Brain microvascular endothelial cell (primary cell): Measurements from ENCODE around the gene C3orf70.

ENCODE experiments used
- DNase-seq: peaks from one replicate; pipeline ENCODE4 v3.0.0-alpha.2; 2020
- H3K27ac ChIP-seq: fragments of 250-450 bp; sonication (Bioruptor Pico); 2 replicates; pipeline ENCODE4 v1.5.1; 2020; ENCODE audit warnings: mild to moderate bottlenecking, moderate library complexity
- H3K27me3 ChIP-seq: fragments of 250-450 bp; sonication (Bioruptor Pico); replicated peaks from 2 replicates; pipeline ENCODE4 v1.5.1; 2020; ENCODE audit warnings: mild to moderate bottlenecking
- H3K36me3 ChIP-seq: fragments of 250-450 bp; sonication (Bioruptor Pico); replicated peaks from 2 replicates; pipeline ENCODE4 v1.5.1; 2020; ENCODE audit warnings: mild to moderate bottlenecking
- H3K4me3 ChIP-seq: 2 replicates; pipeline ENCODE4 v1.5.1; 2011; ENCODE audit warnings: low read depth, mild to moderate bottlenecking, control low read depth, low read length, moderate library complexity
- in situ Hi-C: cut with HindIII; loops from 2 replicates; pipeline ENCODE4 v1.10.0; 2017; ENCODE audit warnings: low sequenced_read_pairs, low pct_ligation_motif_present
- TF ChIP-seq, protein P1 (sequence below): IDR thresholded peaks from 2 replicates; pipeline ENCODE4 v1.5.1; 2011; ENCODE audit warnings: low read depth, mild to moderate bottlenecking, moderate library complexity, low read length, control low read depth, inconsistent platforms; ENCODE audit errors: missing control alignments

The C3orf70 gene

DNA sequence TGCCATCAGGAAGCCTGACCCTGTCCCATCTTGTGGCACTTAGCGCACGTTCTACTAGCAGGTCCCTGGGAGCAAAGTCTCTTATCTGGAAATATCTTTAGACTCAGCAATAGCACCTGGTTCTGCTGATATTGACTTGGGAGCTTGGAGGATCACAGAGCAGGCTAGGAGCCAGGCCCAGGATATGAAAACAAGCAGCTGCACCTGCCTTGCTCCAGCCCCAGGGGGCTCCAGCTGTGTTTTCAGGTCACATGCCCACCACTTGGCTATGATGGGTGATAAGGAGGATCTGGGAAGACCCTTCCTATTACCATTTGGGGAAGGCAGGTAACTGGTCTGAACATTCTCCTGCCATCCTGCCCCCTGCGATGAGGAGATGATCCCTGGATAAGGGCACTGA is 87.8 kb downstream of the C3orf70 start:
- TF ChIP-seq, protein P1, sequence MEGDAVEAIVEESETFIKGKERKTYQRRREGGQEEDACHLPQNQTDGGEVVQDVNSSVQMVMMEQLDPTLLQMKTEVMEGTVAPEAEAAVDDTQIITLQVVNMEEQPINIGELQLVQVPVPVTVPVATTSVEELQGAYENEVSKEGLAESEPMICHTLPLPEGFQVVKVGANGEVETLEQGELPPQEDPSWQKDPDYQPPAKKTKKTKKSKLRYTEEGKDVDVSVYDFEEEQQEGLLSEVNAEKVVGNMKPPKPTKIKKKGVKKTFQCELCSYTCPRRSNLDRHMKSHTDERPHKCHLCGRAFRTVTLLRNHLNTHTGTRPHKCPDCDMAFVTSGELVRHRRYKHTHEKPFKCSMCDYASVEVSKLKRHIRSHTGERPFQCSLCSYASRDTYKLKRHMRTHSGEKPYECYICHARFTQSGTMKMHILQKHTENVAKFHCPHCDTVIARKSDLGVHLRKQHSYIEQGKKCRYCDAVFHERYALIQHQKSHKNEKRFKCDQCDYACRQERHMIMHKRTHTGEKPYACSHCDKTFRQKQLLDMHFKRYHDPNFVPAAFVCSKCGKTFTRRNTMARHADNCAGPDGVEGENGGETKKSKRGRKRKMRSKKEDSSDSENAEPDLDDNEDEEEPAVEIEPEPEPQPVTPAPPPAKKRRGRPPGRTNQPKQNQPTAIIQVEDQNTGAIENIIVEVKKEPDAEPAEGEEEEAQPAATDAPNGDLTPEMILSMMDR, result peak; percentile 15
- DNase-seq, result no peak
- in situ Hi-C loops, result no loop called here
- H3K27me3 ChIP-seq, result no peaks in the 10 kb centered on the region
- H3K36me3 ChIP-seq, result no peaks in the 10 kb centered on the region
- no peak overlapping the region for H3K4me3 ChIP-seq
- H3K27ac ChIP-seq, result no peak overlapping the region

DNA sequence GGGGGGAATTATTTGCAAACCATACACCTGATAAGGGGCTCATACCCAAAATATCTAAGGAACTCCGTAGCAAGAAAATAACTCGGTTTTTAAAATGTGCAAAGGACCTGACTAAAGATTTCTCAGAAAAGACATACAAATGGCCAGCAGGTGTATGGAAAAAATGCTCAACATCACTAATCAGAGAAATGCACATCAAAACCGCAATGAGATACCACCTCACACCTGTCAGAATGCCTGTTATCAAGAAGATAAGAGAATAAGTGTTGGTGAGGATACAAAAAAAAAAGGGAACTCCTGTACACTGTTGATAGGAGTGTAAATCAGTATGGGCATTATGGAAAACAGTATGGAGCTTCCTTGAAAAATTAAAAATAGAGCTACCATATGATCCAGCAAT is 89.4 kb downstream of the C3orf70 start:
- in situ Hi-C loops, result no loop called here
- no peaks in the 10 kb centered on the region for H3K36me3 ChIP-seq
- no peak overlapping the region for H3K27ac ChIP-seq
- TF ChIP-seq, protein P1, result no peak
- no peak for DNase-seq
- no peak overlapping the region for H3K4me3 ChIP-seq
- no peaks in the 10 kb centered on the region for H3K27me3 ChIP-seq

DNA sequence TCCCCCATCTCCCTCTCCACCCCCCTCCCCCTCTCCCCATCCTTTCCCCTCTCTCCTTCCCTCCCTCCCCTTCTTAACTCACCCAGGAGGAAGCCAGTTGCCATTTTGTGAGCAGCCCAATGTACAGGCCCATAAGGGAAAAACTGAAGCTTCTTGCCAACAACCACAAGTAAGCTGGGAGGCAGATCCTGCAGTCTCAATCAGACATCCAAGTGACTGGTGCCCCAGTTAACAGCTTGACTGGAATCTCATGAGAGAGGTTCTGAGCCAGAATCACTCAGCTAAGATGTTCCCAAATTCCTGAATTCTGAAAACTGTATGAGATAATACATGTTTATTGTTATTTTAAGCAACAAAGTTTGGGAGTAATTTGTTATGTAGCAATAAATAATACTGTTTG is 90.7 kb downstream of the C3orf70 start:
- TF ChIP-seq, protein P1, result no peak
- in situ Hi-C loops, result no loop called here
- Histone ChIP-seq H3K27ac (no peak overlapping the region), H3K36me3 (no peaks in the 10 kb centered on the region), H3K4me3 (no peak overlapping the region), H3K27me3 (no peaks in the 10 kb centered on the region)
- DNase-seq, result no peak

DNA sequence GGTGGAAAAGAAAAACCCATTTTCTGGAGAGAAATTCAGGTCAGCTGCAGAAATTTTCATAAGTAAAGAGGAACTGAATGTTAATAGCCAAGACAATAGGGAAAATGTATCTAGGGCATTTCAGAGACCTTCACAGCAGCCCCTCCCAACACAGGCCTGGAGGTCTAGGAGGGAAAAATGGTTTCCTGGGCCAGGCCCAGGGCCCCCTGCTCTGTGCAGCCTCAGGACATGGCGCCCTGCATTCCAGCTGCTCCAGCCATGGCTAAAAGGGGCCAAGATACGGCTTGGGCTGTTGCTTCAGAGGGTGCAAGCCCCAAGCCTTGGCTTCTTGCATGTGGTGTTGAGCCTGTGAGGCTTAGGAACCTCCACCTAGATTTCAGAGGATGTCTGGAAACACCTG is 92.2 kb downstream of the C3orf70 start:
- no peak for DNase-seq
- in situ Hi-C loops, result no loop called here
- H3K36me3 ChIP-seq, result no peaks in the 10 kb centered on the region

DNA sequence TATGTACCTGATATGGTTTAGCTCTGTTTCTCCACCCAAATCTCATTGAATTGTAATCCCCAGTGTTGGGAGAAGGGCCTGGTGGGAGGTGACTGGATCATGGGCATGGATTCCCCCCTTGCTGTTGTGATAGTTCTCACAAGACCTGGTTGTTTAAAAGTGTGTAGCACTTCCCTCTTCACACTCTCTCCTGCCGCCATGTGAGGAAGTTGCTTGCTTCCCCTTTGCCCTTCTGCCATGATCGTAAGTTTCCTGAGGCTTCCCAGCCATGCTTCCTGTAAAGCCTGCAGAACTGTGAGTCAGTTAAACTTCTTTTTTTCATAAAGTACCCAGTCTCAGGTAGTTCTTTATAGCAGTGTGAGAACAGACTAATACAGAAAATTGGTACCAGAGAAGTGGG is 93.1 kb downstream of the C3orf70 start:
- H3K27ac ChIP-seq, result no peak overlapping the region

More for the DNA sequence above, 92.2 kb downstream of the C3orf70 start:
- no peak overlapping the region for H3K4me3 ChIP-seq
- no peak overlapping the region for H3K27ac ChIP-seq
- TF ChIP-seq, protein P1, result no peak
- no peaks in the 10 kb centered on the region for H3K27me3 ChIP-seq

DNA sequence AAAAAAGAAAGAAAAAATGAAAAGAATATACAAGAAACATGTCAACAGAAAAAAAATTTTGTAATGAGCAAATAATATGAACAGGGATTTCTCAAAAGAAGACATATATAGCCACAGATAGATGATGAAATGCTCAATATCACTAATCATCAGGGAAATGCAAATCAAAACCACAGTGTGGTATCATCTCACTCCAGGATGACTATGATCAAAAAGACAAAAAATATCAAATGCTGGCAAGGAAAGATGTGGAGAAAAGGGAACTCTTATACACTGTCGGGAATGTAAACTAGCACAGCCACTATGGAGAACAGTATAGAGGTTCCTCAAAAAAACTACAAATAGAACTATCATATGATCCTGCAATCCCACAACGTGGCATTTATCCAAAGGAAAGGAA is 94.1 kb downstream of the C3orf70 start:
- Histone ChIP-seq H3K4me3 (no peak overlapping the region), H3K27me3 (no peaks in the 10 kb centered on the region), H3K27ac (no peak overlapping the region), H3K36me3 (no peaks in the 10 kb centered on the region)
- no peak for DNase-seq
- TF ChIP-seq, protein P1, result no peak
- in situ Hi-C loops, result no loop called here

More for the DNA sequence above, 93.1 kb downstream of the C3orf70 start:
- no peak for DNase-seq
- in situ Hi-C loops, result no loop called here
- TF ChIP-seq, protein P1, result no peak
- Histone ChIP-seq H3K4me3 (no peak overlapping the region), H3K27me3 (no peaks in the 10 kb centered on the region), H3K36me3 (no peaks in the 10 kb centered on the region)
